Measurements from ENCODE around the gene UBC.

The UBC gene

GRCh38 chr12:124923905-124924734 lies 9.7 kb upstream of the UBC start:
- Histone ChIP-seq H3K9me3 (replicated peaks in 1 of 2; ENCODE audit: control insufficient read depth in 2 of 2, insufficient read depth in 1 of 2, low read depth in 1 of 2, low read length in 2 of 2) (no peaks in the 10 kb centered on the region), H3K18ac (ENCODE audit: low read length) (no peak overlapping the region), H3K4ac (ENCODE audit: low read length) (no peak overlapping the region), H2BK12ac (ENCODE audit: low read length) (no peak overlapping the region), H3K4me1 (ENCODE audit: control insufficient read depth in 2 of 2, insufficient read depth in 1 of 2, low read depth in 1 of 2, low read length in 2 of 2) (peaks cover 12 to 23% of the 10 kb centered on the region in 2 donors), H2BK5ac (ENCODE audit: low read length) (no peak overlapping the region), H3K4me3 (ENCODE audit: low read length in 2 of 2) (peak overlapping the region in 1 of 2 donors; percentile 3), H2BK120ac (ENCODE audit: low read depth, low read length) (no peak overlapping the region), H3K23ac (ENCODE audit: low read depth, low read length, poor library complexity) (no peak overlapping the region), H4K91ac (ENCODE audit: low read depth, low read length, poor library complexity) (no peak overlapping the region), H3K79me1 (ENCODE audit: low read depth, low read length) (no peaks in the 10 kb centered on the region), H3K36me3 (replicated peaks in 1 of 2; ENCODE audit: control insufficient read depth in 2 of 2, insufficient read depth in 2 of 2, low read length in 2 of 2) (no peaks in the 10 kb centered on the region), H3K27ac (replicated peaks; ENCODE audit: low read length) (peak overlapping the region; percentile 71), H2AFZ (ENCODE audit: low read length) (peak overlapping the region; percentile 68), H3K14ac (ENCODE audit: low read length) (no peak overlapping the region), H3K4me2 (ENCODE audit: insufficient read depth, low read length, poor library complexity, severe bottlenecking) (no peak overlapping the region), H3K9ac (ENCODE audit: low read depth, low read length, poor library complexity) (no peak overlapping the region), H3K27me3 (ENCODE audit: control insufficient read depth in 3 of 3, insufficient read depth in 3 of 3, low read depth in 1 of 3, low read length in 3 of 3) (no peaks in the 10 kb centered on the region), H4K8ac (ENCODE audit: low read depth, low read length) (no peak overlapping the region), H2AK5ac (ENCODE audit: low read depth, low read length) (no peak overlapping the region), H2BK15ac (ENCODE audit: low read length) (no peak overlapping the region)
- DNase-seq (ENCODE audit: low spot score), result no peak
- WGBS, 2 donors (ENCODE audit: extremely low coverage in 2 of 2, insufficient read length in 2 of 2, insufficient replicate concordance in 1 of 2), result no CpG with 5 or more reads among the region's 12 CpGs

- Histone ChIP-seq H2BK12ac (ENCODE audit: low read length) (no peak overlapping the region), H3K4me2 (ENCODE audit: insufficient read depth, low read length, poor library complexity, severe bottlenecking) (peak overlapping the region; percentile 32), H2BK15ac (ENCODE audit: low read length) (no peak overlapping the region), H3K4me1 (ENCODE audit: control insufficient read depth in 2 of 2, insufficient read depth in 1 of 2, low read depth in 1 of 2, low read length in 2 of 2) (peaks cover 21 to 29% of the 10 kb centered on the region in 2 donors), H3K4ac (ENCODE audit: low read length) (no peak overlapping the region), H3K36me3 (replicated peaks in 1 of 2; ENCODE audit: control insufficient read depth in 2 of 2, insufficient read depth in 2 of 2, low read length in 2 of 2) (no peaks in the 10 kb centered on the region), H2BK5ac (ENCODE audit: low read length) (no peak overlapping the region), H3K27ac (replicated peaks; ENCODE audit: low read length) (peak overlapping the region; percentile 54), H2AK5ac (ENCODE audit: low read depth, low read length) (no peak overlapping the region), H3K9ac (ENCODE audit: low read depth, low read length, poor library complexity) (no peak overlapping the region), H3K4me3 (ENCODE audit: low read length in 2 of 2) (peak overlapping the region; percentile 23 to 59), H4K91ac (ENCODE audit: low read depth, low read length, poor library complexity) (peak overlapping the region; percentile 58), H3K79me1 (ENCODE audit: low read depth, low read length) (no peaks in the 10 kb centered on the region), H2BK120ac (ENCODE audit: low read depth, low read length) (no peak overlapping the region), H3K9me3 (replicated peaks in 1 of 2; ENCODE audit: control insufficient read depth in 2 of 2, insufficient read depth in 1 of 2, low read depth in 1 of 2, low read length in 2 of 2) (no peaks in the 10 kb centered on the region), H3K14ac (ENCODE audit: low read length) (no peak overlapping the region), H3K27me3 (ENCODE audit: control insufficient read depth in 3 of 3, insufficient read depth in 3 of 3, low read depth in 1 of 3, low read length in 3 of 3) (no peaks in the 10 kb centered on the region), H2AFZ (ENCODE audit: low read length) (peak overlapping the region; percentile 83), H3K18ac (ENCODE audit: low read length) (peak overlapping the region; percentile 89), H4K8ac (ENCODE audit: low read depth, low read length) (no peak overlapping the region), H3K23ac (ENCODE audit: low read depth, low read length, poor library complexity) (no peak overlapping the region)
- WGBS, 2 donors (ENCODE audit: extremely low coverage in 2 of 2, insufficient read length in 2 of 2, insufficient replicate concordance in 1 of 2), result no CpG with 5 or more reads among the region's 16 CpGs
- no peak for DNase-seq (ENCODE audit: low spot score)
Measured at GRCh38 chr12:124921200-124922031, 7.0 kb upstream of the UBC start.

GRCh38 chr12:124920353-124920935 lies 6.0 kb upstream of the UBC start:
- Histone ChIP-seq H4K8ac (ENCODE audit: low read depth, low read length) (no peak overlapping the region), H3K9me3 (replicated peaks in 1 of 2; ENCODE audit: control insufficient read depth in 2 of 2, insufficient read depth in 1 of 2, low read depth in 1 of 2, low read length in 2 of 2) (no peaks in the 10 kb centered on the region), H2BK15ac (ENCODE audit: low read length) (no peak overlapping the region), H3K4me3 (ENCODE audit: low read length in 2 of 2) (peak overlapping the region in 1 of 2 donors; percentile 59), H4K91ac (ENCODE audit: low read depth, low read length, poor library complexity) (no peak overlapping the region), H3K14ac (ENCODE audit: low read length) (no peak overlapping the region), H2BK5ac (ENCODE audit: low read length) (no peak overlapping the region), H3K4me1 (ENCODE audit: control insufficient read depth in 2 of 2, insufficient read depth in 1 of 2, low read depth in 1 of 2, low read length in 2 of 2) (peaks cover 29 to 30% of the 10 kb centered on the region in 2 donors), H2AFZ (ENCODE audit: low read length) (peak overlapping the region; percentile 83), H2AK5ac (ENCODE audit: low read depth, low read length) (no peak overlapping the region), H3K79me1 (ENCODE audit: low read depth, low read length) (no peaks in the 10 kb centered on the region), H3K27me3 (ENCODE audit: control insufficient read depth in 3 of 3, insufficient read depth in 3 of 3, low read depth in 1 of 3, low read length in 3 of 3) (no peaks in the 10 kb centered on the region), H2BK120ac (ENCODE audit: low read depth, low read length) (no peak overlapping the region), H3K4me2 (ENCODE audit: insufficient read depth, low read length, poor library complexity, severe bottlenecking) (no peak overlapping the region), H3K27ac (replicated peaks; ENCODE audit: low read length) (peak overlapping the region; percentile 54), H3K18ac (ENCODE audit: low read length) (no peak overlapping the region), H2BK12ac (ENCODE audit: low read length) (no peak overlapping the region), H3K36me3 (replicated peaks in 1 of 2; ENCODE audit: control insufficient read depth in 2 of 2, insufficient read depth in 2 of 2, low read length in 2 of 2) (no peaks in the 10 kb centered on the region), H3K4ac (ENCODE audit: low read length) (no peak overlapping the region), H3K23ac (ENCODE audit: low read depth, low read length, poor library complexity) (no peak overlapping the region), H3K9ac (ENCODE audit: low read depth, low read length, poor library complexity) (no peak overlapping the region)
- WGBS, 2 donors (ENCODE audit: extremely low coverage in 2 of 2, insufficient read length in 2 of 2, insufficient replicate concordance in 1 of 2), result no CpG with 5 or more reads among the region's 4 CpGs
- DNase-seq (ENCODE audit: low spot score), result no peak

Measured in neuronal stem cell (in vitro differentiated cells).